Liver (tissue), 9 donors: ENCODE measurements around the gene RTN4R. TPM values are rescaled to one million over a fixed set of nuclear protein-coding genes. Genes with fewer than 3 reads are reported as not detected.

Experiments used
- DNase-seq: peaks from one replicate; pipeline ENCODE4 v3.0.0-alpha.2; 2017; ENCODE audit warnings: low spot score
- H3K27ac ChIP-seq, 2 donors: one replicate each; pipeline ENCODE4 v1.7.0; 2013; ENCODE audit warnings: inconsistent platforms in 2 of 2, low read length in 2 of 2, control low read depth in 1 of 2, low read depth in 1 of 2, mild to moderate bottlenecking in 1 of 2
- H3K27me3 ChIP-seq, 4 donors: one replicate each; pipeline versions ENCODE4 v1.6.1 to v1.7.0; 2013; ENCODE audit warnings: low read length in 3 of 4, inconsistent platforms in 1 of 4, mild to moderate bottlenecking in 1 of 4, moderate library complexity in 1 of 4; ENCODE audit not compliant: control insufficient read depth in 4 of 4, insufficient read depth in 4 of 4
- H3K36me3 ChIP-seq, 4 donors: one replicate each; pipeline versions ENCODE4 v1.6.1 to v1.7.0; 2013; ENCODE audit warnings: low read length in 3 of 4, mild to moderate bottlenecking in 3 of 4, low read depth in 1 of 4, moderate library complexity in 1 of 4; ENCODE audit not compliant: control insufficient read depth in 4 of 4, insufficient read depth in 3 of 4
- H3K4me1 ChIP-seq, 4 donors: one replicate each; pipeline versions ENCODE4 v1.6.1 to v1.7.0; 2013; ENCODE audit warnings: low read length in 3 of 4, mild to moderate bottlenecking in 3 of 4, moderate library complexity in 1 of 4; ENCODE audit not compliant: control insufficient read depth in 4 of 4, insufficient read depth in 4 of 4
- H3K4me3 ChIP-seq, 3 donors: one replicate each; pipeline versions ENCODE4 v1.6.1 to v1.7.0; 2013; ENCODE audit warnings: low read length in 3 of 3, control low read depth in 1 of 3, low read depth in 1 of 3, mild to moderate bottlenecking in 1 of 3
- H3K9ac ChIP-seq, 2 donors: one replicate each; pipeline ENCODE4 v1.7.0; 2013; ENCODE audit warnings: low read length in 2 of 2, mild to moderate bottlenecking in 2 of 2, moderate library complexity in 2 of 2, control low read depth in 1 of 2, low read depth in 1 of 2
- H3K9me3 ChIP-seq, 4 donors: one replicate each; pipeline versions ENCODE4 v1.6.1 to v1.7.0; 2013; ENCODE audit warnings: low read length in 3 of 4; ENCODE audit not compliant: control insufficient read depth in 4 of 4
- ATF3 ChIP-seq: IDR thresholded peaks from 2 replicates; pipeline ENCODE4 v1.6.1; 2016; ENCODE audit warnings: antibody characterized with exemption
- CTCF ChIP-seq: fragments of 150-350 bp; IDR thresholded peaks from 2 replicates; pipeline ENCODE4 v1.5.1; 2017; ENCODE audit warnings: improper control_type of control experiment, low read depth, low read length; ENCODE audit not compliant: missing input control
- EGR1 ChIP-seq, 2 donors: IDR thresholded peaks; 2 replicates each; pipeline ENCODE4 v1.6.1; 2016 to 2018; ENCODE audit warnings: antibody characterized with exemption in 2 of 2, low read depth in 2 of 2
- FOXA1 ChIP-seq: IDR thresholded peaks from 2 replicates; pipeline ENCODE4 v1.6.1; 2016; ENCODE audit warnings: antibody characterized with exemption
- FOXA2 ChIP-seq: IDR thresholded peaks from 2 replicates; pipeline ENCODE4 v1.6.1; 2016; ENCODE audit warnings: antibody characterized with exemption
- GABPA ChIP-seq, 2 donors: IDR thresholded peaks in 1 of 2; conservative IDR thresholded peaks in 1 of 2; 2 replicates each; pipeline ENCODE4 v1.6.1; 2016; ENCODE audit warnings: antibody characterized with exemption in 2 of 2, mild to moderate bottlenecking in 1 of 2, moderate library complexity in 1 of 2
- HNF4A ChIP-seq, 2 donors: conservative IDR thresholded peaks; 2 replicates each; pipeline ENCODE4 v1.6.1; 2016; ENCODE audit warnings: antibody characterized with exemption in 2 of 2, mild to moderate bottlenecking in 2 of 2
- HNF4G ChIP-seq: IDR thresholded peaks from 2 replicates; pipeline ENCODE4 v1.6.1; 2016; ENCODE audit warnings: antibody characterized with exemption
- JUND ChIP-seq, 2 donors: IDR thresholded peaks; 2 replicates each; pipeline ENCODE4 v1.6.1; 2016; ENCODE audit warnings: antibody characterized with exemption in 2 of 2
- MAX ChIP-seq: IDR thresholded peaks from 2 replicates; pipeline ENCODE4 v1.6.1; 2016; ENCODE audit warnings: antibody characterized with exemption
- NR2F2 ChIP-seq: IDR thresholded peaks from 2 replicates; pipeline ENCODE4 v1.6.1; 2016; ENCODE audit warnings: antibody characterized with exemption
- RAD21 ChIP-seq, 2 donors: IDR thresholded peaks; 2 replicates each; pipeline ENCODE4 v1.6.1; 2016; ENCODE audit warnings: antibody characterized with exemption in 2 of 2, mild to moderate bottlenecking in 2 of 2
- REST ChIP-seq: IDR thresholded peaks from 2 replicates; pipeline ENCODE4 v1.6.1; 2016; ENCODE audit warnings: antibody characterized with exemption, mild to moderate bottlenecking
- RXRA ChIP-seq, 2 donors: IDR thresholded peaks; 2 replicates each; pipeline ENCODE4 v1.6.1; 2017 to 2018; ENCODE audit warnings: antibody characterized with exemption in 2 of 2, mild to moderate bottlenecking in 1 of 2
- SP1 ChIP-seq: IDR thresholded peaks from 2 replicates; pipeline ENCODE4 v1.6.1; 2018; ENCODE audit warnings: antibody characterized with exemption, mild to moderate bottlenecking
- TAF1 ChIP-seq: conservative IDR thresholded peaks from 2 replicates; pipeline ENCODE4 v1.6.1; 2016; ENCODE audit warnings: antibody characterized with exemption, mild to moderate bottlenecking
- YY1 ChIP-seq: IDR thresholded peaks from 2 replicates; pipeline ENCODE4 v1.6.1; 2016; ENCODE audit warnings: antibody characterized with exemption, mild to moderate bottlenecking
- ZBTB33 ChIP-seq: IDR thresholded peaks from 2 replicates; pipeline ENCODE4 v1.6.1; 2016; ENCODE audit warnings: antibody characterized with exemption
- WGBS: extraction: QIAGEN DNeasy Blood & Tissue Kit; methylation state at CpG from one replicate; pipeline ENCODE4 v1.1.7; 2013; 5-methylcytosine and 5-hydroxymethylcytosine counted together
- polyA plus RNA-seq, 2 donors: library from polyadenylated mRNA; stranded (reverse) in 1 of 2; unstranded in 1 of 2; fragments of 200-250 nt in 1 of 2; fragments of >200 nt in 1 of 2; fragmentation: Nextera tagmentation in 1 of 2; extraction: Ambion mirVana in 1 of 2; gene quantifications; one replicate each; pipeline versions ENCODE4 v1.2.1 to v1.2.3, GENCODE V29; 2013 to 2015
- total RNA-seq, 2 donors: library from RNA; depleted of rRNA; stranded (reverse); fragments of >200 nt; gene quantifications; one replicate each; pipeline ENCODE4 v1.2.3, GENCODE V29; 2014
- donor health status: healthy.
- donor health status: healthy.
- donor health status: healthy.
- donor health status: healthy.
- donor health status: healthy.

The RTN4R gene
- total and polyA plus RNA-seq, 4 donors: 0.33 to 10.4 (median 1.1) TPM

- 96% methylated on average over 5 of the region's 5 CpGs for WGBS
- DNase-seq: no peak
- Histone ChIP-seq H3K27me3 (no peaks in the 10 kb centered on the region), H3K4me1 (peaks cover 16 to 35% (median 34%) of the 10 kb centered on the region in 4 donors), H3K36me3 (no peaks in the 10 kb centered on the region), H3K9ac (no peak overlapping the region), H3K27ac (no peak overlapping the region), H3K4me3 (no peak overlapping the region), H3K9me3 (no peaks in the 10 kb centered on the region)
- no peak for TF ChIP-seq RXRA (IDR thresholded peaks at IDR 0.05)
- TF ChIP-seq HNF4A (conservative IDR thresholded peaks at IDR 0.05): no peak
- TF ChIP-seq FOXA2: no peak
- TF ChIP-seq ZBTB33: no peak
- no peak for TF ChIP-seq GABPA (IDR thresholded peaks at IDR 0.05 in 1 of 2, conservative IDR thresholded peaks at IDR 0.05 in 1 of 2)
- TF ChIP-seq FOXA1: no peak
- TF ChIP-seq MAX: no peak
- no peak for TF ChIP-seq CTCF
- TF ChIP-seq NR2F2: no peak
- TF ChIP-seq REST: no peak
- TF ChIP-seq SP1: no peak
- TF ChIP-seq TAF1: no peak
- TF ChIP-seq YY1: no peak
- TF ChIP-seq ATF3: no peak
- TF ChIP-seq EGR1 (IDR thresholded peaks at IDR 0.05; ENCODE audit: low read depth in 2 of 2): no peak
- no peak for TF ChIP-seq RAD21 (IDR thresholded peaks at IDR 0.05)
- no peak for TF ChIP-seq HNF4G
- TF ChIP-seq JUND (IDR thresholded peaks at IDR 0.05): no peak
Measured at GRCh38 chr22:20251981-20252380, 16.1 kb downstream of the RTN4R start.

GRCh38 chr22:20251491-20251890, 16.6 kb downstream of the RTN4R start:
- DNase-seq: no peak
- H3K4me3 ChIP-seq: no peak overlapping the region
- no peaks in the 10 kb centered on the region for H3K9me3 ChIP-seq
- H3K27me3 ChIP-seq: no peaks in the 10 kb centered on the region
- no peak overlapping the region for H3K9ac ChIP-seq
- no peaks in the 10 kb centered on the region for H3K36me3 ChIP-seq
- H3K27ac ChIP-seq: no peak overlapping the region
- peaks cover 21 to 40% (median 39%) of the 10 kb centered on the region in 4 donors for H3K4me1 ChIP-seq
- TF ChIP-seq ZBTB33: no peak
- no peak for TF ChIP-seq SP1
- no peak for TF ChIP-seq FOXA2
- TF ChIP-seq CTCF: no peak
- TF ChIP-seq NR2F2: no peak
- no peak for TF ChIP-seq MAX
